Activated T-helper 1 cell treated with anti-CD3 and anti-CD28 coated beads, Interleukin-2, amount 50 U/mL, for 16 hours (primary cell): Measurements from ENCODE around the gene CEP290.
"Not testable (repeated sequence)": the region's sequence is repeated elsewhere in the genome, so short reads cannot be mapped to it uniquely, and the experiment has no call there.

Source experiments
- DNase-seq, 2 donors: peaks; one replicate each; pipeline ENCODE4 v3.0.0-alpha.2; 2020; ENCODE audit warnings: low read depth in 1 of 2, low spot score in 1 of 2

Gene CEP290

GRCh38 chr12:88144546-88145468 is 2.9 kb upstream of the CEP290 start:
- DNase-seq, result no peak

GRCh38 chr12:88144037-88144436 is 2.1 kb upstream of the CEP290 start:
- DNase-seq, result no peak

GRCh38 chr12:88142610-88142991 is 713 bp upstream of the CEP290 start:
- peak; percentile 2 to 5 for DNase-seq

GRCh38 chr12:88141425-88141773 is 489 bp downstream of the CEP290 start:
- DNase-seq, result no peak

DNA sequence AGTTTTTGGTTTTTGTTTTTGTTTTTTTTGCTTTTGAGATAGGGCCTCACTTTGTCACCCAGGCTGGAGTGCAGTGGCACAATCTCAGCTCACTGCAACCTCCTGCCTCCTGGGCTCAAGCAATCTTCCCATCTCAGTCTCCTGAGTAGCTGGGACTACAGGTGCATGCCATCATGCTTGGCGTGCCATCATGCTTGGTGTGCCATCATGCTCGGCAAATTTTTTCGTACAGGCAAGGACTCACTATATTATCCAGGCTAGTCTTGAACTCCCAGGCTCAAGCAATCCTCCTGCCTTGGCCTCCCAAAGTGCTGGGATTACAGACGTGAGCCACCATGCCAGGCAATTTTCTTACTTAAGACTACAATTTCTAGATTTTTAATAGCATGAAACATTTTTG is 2.2 kb downstream of the CEP290 start:
- DNase-seq, result not testable (repeated sequence)

GRCh38 chr12:88133181-88133580 is 8.7 kb downstream of the CEP290 start:
- not testable (repeated sequence) for DNase-seq

GRCh38 chr12:88132392-88132791 is 9.5 kb downstream of the CEP290 start:
- no peak for DNase-seq

DNA sequence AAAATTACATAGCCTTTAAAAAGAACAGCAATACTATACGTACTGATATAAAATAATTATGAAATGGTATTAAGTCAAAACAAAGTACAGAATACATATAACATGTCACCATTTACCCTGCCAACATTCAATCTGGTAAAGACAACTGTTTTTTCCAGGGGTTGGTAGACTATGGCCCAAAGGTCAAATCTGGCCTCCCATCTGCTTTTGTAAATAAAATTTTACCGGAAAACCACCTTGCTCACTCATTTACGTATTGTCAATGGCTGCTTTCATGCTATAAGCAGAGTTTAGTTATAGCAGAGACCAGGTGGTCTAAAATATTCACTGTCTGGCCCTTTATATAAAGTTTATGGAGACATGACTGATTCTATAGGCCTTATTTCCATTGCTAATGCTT is 14.0 kb downstream of the CEP290 start:
- DNase-seq, result no peak

DNA sequence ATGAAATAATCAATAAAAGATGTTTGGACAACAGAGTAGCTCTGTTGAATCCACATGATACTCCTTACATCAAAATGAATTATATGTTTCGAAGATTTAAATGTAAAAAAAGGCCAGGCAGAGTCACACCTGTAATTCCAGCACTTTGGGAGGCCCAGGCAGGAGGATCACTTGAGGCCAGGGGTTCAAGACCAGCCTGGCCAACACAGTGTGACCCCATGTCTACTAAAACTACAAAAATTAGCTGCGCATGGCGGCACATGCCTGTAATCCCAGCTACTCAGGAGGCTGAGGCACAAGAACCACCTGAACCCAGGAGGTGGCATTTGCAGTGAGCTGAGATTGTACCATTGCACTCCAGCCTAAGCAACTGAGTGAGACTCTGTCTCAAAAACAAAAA is 14.8 kb downstream of the CEP290 start:
- DNase-seq, result no peak

GRCh38 chr12:88122666-88123065 is 19.2 kb downstream of the CEP290 start:
- no peak for DNase-seq

- no peak for DNase-seq
Observed at GRCh38 chr12:88113871-88114270, 28.0 kb downstream of the CEP290 start.

GRCh38 chr12:88111074-88111652 is 30.7 kb downstream of the CEP290 start:
- no peak for DNase-seq

- no peak for DNase-seq
Observed at GRCh38 chr12:88108021-88108420, 33.9 kb downstream of the CEP290 start.

DNA sequence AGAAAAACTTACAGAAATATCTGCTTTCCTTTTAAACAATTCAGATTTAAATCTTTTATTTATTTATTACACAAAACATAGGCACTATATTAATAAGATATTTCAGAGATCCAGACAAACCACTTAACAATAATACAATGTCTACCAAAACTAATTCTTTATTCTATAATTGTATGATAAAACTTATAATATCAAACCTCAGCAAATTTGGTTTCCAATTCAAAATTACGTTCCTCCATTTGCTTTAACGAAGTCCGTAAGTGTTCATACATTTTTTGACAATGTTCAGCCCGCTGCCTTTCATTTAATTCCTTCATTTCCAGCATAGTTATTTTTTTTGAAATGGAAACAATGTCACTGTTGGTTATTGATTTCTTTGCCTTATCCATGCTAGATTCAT is 48.3 kb downstream of the CEP290 start:
- DNase-seq, result no peak

DNA sequence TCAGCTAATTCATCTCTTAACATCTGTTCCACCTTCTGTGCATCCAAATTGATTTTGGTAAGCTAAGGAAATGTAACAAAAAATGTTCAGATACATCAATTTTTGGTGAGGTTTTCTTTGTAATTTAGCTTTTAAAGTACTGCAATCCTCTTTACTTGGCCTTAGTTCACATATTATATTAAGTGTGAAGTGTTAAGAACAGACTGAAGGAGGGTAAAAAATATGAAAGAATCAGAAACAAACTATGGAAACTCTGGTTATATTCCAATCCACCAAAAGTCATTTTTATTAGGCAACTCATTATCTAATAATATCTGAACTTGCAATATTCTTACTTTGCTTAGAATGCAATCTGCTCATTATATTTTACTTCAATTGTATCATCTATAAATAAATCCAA is 49.1 kb downstream of the CEP290 start:
- no peak for DNase-seq

DNA sequence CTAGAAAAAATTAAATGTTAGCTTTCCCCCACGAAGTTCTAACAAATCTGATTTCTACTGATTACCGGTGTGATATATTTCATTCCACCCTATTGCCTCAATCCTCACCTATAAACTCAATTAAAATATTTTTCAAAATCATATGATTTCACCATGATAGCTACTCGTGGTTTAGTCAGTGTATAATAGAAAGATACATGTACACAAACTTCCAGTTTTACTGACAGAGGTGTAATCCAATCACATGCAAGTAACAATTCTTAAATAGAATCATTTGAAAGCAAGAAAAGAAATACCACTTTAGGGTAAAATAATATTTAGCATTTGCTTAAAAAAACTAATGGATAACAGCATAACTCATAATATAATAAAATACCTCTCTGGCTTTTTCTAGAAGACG is 57.7 kb downstream of the CEP290 start:
- no peak for DNase-seq

GRCh38 chr12:88083634-88084033 is 58.3 kb downstream of the CEP290 start:
- DNase-seq, result no peak

DNA sequence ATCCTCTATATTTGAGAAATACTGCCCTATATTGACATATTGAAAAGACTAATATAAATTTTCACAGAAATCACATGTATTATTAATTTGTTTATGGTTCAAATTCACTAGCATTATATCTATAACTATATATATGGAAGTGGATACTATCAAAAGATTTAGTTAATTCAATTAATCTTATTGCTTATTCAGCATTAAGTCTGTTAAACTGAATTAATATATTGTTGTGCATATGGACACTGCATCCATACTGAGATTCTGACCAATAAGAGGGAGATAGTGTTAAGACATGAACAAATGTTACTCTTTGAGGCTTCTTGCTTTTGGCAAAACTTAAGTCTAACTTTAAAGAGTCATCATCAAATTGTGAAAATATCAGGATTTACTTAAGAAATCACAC is 60.6 kb downstream of the CEP290 start:
- DNase-seq, result no peak

- DNase-seq, result no peak
Observed at GRCh38 chr12:88067301-88067700, 74.6 kb downstream of the CEP290 start.

GRCh38 chr12:88063375-88063774 is 78.5 kb downstream of the CEP290 start:
- DNase-seq, result no peak

DNA sequence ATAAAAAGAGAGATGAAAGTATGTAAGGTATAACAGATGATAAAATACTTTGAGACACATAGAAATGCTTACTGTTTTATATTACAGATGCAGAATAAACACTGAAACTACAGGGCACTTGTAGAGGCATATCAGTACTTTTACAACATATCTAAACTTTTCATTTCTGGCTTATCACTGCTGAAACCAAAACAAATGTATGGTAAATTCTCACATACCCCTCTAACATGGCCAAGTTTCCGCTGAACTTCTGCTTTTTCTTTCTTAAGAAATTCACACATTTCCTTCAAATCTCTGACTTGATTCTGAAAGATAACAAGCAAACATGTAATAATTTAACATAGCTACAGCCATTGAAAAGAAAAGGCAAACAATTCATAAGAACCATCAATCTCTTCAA is 79.4 kb downstream of the CEP290 start:
- no peak for DNase-seq

- no peak for DNase-seq
Observed at GRCh38 chr12:88058719-88059077, 83.2 kb downstream of the CEP290 start.
